Upper lobe of left lung (tissue), 6 donors: ENCODE data around the gene CUX1. TPM values are rescaled to one million over a fixed set of nuclear protein-coding genes. Genes with fewer than 3 reads are reported as not detected.
"Not testable (repeated sequence)": the region's sequence is repeated elsewhere in the genome, so short reads cannot be mapped to it uniquely, and the experiment has no call there.

Experiments
- ATAC-seq, 2 donors: fragments of 200-7000 bp; cut with Tn5 transposase; one replicate each; pipeline ENCODE4 v1.9.1; 2022; ENCODE audit warnings: mild to moderate bottlenecking in 2 of 2, moderate library complexity in 2 of 2; ENCODE audit not compliant: low FRiP score in 2 of 2
- DNase-seq, 2 donors: peaks; one replicate each; pipeline ENCODE4 v3.0.0-alpha.2; 2019 to 2020
- H3K27ac ChIP-seq, 4 donors: fragments of 200-600 bp; sonication (generic); one replicate each; pipeline ENCODE4 v1.5.1; 2016 to 2019
- H3K27me3 ChIP-seq, 4 donors: fragments of 200-600 bp; sonication (generic); one replicate each; pipeline ENCODE4 v1.5.1; 2017 to 2019
- H3K36me3 ChIP-seq, 4 donors: fragments of 200-600 bp; sonication (generic); one replicate each; pipeline ENCODE4 v1.5.1; 2016 to 2019
- H3K4me1 ChIP-seq, 4 donors: fragments of 200-600 bp; sonication (generic); one replicate each; pipeline ENCODE4 v1.5.1; 2018 to 2019
- H3K4me3 ChIP-seq, 4 donors: fragments of 200-600 bp; sonication (generic); one replicate each; pipeline ENCODE4 v1.5.1; 2017 to 2019; ENCODE audit warnings: mild to moderate bottlenecking in 2 of 4, moderate library complexity in 1 of 4
- H3K9me3 ChIP-seq, 4 donors: fragments of 200-600 bp; sonication (generic); one replicate each; pipeline ENCODE4 v1.5.1; 2018 to 2019
- CTCF ChIP-seq, 6 experiments: fragments of 450-650 bp in 4 of 6; fragments of 200-600 bp in 2 of 6; sonication (generic) in 2 of 6; IDR thresholded peaks; one replicate each; pipeline ENCODE4 v1.5.1; 2016 to 2019; ENCODE audit warnings: antibody characterized with exemption in 6 of 6
- EP300 ChIP-seq, 4 donors: sonication (generic); formaldehyde crosslinking; IDR thresholded peaks; one replicate each; pipeline ENCODE4 v1.5.1; 2017; ENCODE audit warnings: antibody characterized with exemption in 4 of 4, control low read depth in 2 of 4
- POLR2A ChIP-seq, 4 donors: fragments of 450-650 bp; IDR thresholded peaks; one replicate each; pipeline ENCODE4 v1.5.1; 2016 to 2017; ENCODE audit warnings: antibody characterized with exemption in 4 of 4, mild to moderate bottlenecking in 2 of 4
- POLR2AphosphoS5 ChIP-seq, 2 donors: sonication (generic); formaldehyde crosslinking; IDR thresholded peaks; one replicate each; pipeline ENCODE4 v1.5.1; 2017; ENCODE audit warnings: antibody characterized with exemption in 2 of 2
- WGBS, 2 donors: methylation state at CpG; one replicate each; pipeline ENCODE4 v1.1.5; 2017 to 2018; 5-methylcytosine and 5-hydroxymethylcytosine counted together
- total RNA-seq, 6 donors: library from RNA; depleted of rRNA in 4 of 6; stranded (reverse); fragments of >200 nt in 4 of 6; gene quantifications; one replicate each; pipeline versions ENCODE4 v1.1.0 to v1.2.1, GENCODE V29; 2016 to 2021
- donor health status: DM: no; HTN: no; CAD: no; lungs with moderate emphysema.
- donor health status: DM: no; HTN: yes; CAD: no; lungs with severe emphysema.

Gene CUX1
- total RNA-seq, 6 donors from 2014 or later: 106 to 188 (median 115) TPM

DNA sequence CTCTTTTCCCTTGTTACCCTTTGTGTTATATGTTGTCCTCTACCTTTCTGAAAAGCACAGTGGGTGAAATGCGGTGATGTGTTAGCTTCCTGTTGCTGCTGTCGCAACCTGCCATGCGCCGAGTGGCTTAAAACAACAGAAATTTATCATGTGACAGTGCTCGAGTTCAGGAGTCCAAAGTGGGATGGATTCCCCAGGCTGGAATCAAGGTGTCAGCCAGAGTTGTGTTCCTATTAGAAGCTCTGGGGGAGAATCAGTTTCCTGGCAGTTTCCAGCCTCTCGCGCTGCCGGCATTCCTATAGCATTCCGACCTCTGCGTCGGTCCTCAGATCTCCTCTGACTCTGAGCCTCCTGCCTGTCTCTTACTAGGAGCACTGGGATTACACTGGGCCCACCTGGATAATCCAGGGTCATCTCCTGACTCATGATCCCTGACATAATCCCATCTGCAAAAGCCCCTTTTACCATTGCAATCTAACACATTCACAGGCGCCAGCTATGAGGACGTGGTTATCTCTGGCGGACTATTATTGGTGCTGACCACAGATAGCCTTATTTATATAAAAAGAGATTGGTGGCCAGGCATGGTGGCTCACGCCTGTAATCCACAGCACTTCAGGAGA is 207.5 kb downstream of the CUX1 start:
- Histone ChIP-seq H3K27ac (no peak overlapping the region), H3K27me3 (no peaks in the 10 kb centered on the region), H3K4me3 (no peak overlapping the region), H3K4me1 (no peaks in the 10 kb centered on the region), H3K36me3 (peaks cover 0 to 20% (median 12%) of the 10 kb centered on the region in 4 donors), H3K9me3 (no peaks in the 10 kb centered on the region)
- WGBS, 2 donors: 84 to 93% methylated on average over 11 to 14 of the region's 15 CpGs
- ATAC-seq: no peak
- TF ChIP-seq POLR2A (IDR thresholded peaks at IDR 0.05): no peak
- no peak for TF ChIP-seq CTCF (IDR thresholded peaks at IDR 0.05)
- no peak for TF ChIP-seq POLR2AphosphoS5 (IDR thresholded peaks at IDR 0.05)
- no peak for TF ChIP-seq EP300 (IDR thresholded peaks at IDR 0.05)
- DNase-seq: no peak

- ATAC-seq, H3K4me1 ChIP-seq, DNase-seq, H3K4me3 ChIP-seq, H3K27ac ChIP-seq, H3K9me3 ChIP-seq, H3K27me3 ChIP-seq: not testable (repeated sequence)
- WGBS, 2 donors: 69 to 94% methylated on average over 4 of the region's 4 CpGs
- H3K36me3 ChIP-seq: peaks cover 0 to 29% (median 12%) of the 10 kb centered on the region in 4 donors
Observed at GRCh38 chr7:102025777-102026176, 208.4 kb downstream of the CUX1 start.

GRCh38 chr7:102028206-102028826 is 210.9 kb downstream of the CUX1 start:
- no peaks in the 10 kb centered on the region for H3K4me1 ChIP-seq
- DNase-seq (no peak), ATAC-seq (peak in 1 of 2 donors; percentile 24)
- H3K4me3 ChIP-seq: no peak overlapping the region
- 73 to 76% methylated on average over 17 to 18 of the region's 18 CpGs for WGBS, 2 donors
- TF ChIP-seq CTCF (IDR thresholded peaks at IDR 0.05) (no peak), POLR2A (IDR thresholded peaks at IDR 0.05) (no peak), EP300 (IDR thresholded peaks at IDR 0.05) (no peak), POLR2AphosphoS5 (IDR thresholded peaks at IDR 0.05) (no peak)
- H3K27me3 ChIP-seq: no peaks in the 10 kb centered on the region
- H3K9me3 ChIP-seq: no peaks in the 10 kb centered on the region
- H3K27ac ChIP-seq: no peak overlapping the region
- peaks cover 0 to 34% (median 12%) of the 10 kb centered on the region in 4 donors for H3K36me3 ChIP-seq

DNA sequence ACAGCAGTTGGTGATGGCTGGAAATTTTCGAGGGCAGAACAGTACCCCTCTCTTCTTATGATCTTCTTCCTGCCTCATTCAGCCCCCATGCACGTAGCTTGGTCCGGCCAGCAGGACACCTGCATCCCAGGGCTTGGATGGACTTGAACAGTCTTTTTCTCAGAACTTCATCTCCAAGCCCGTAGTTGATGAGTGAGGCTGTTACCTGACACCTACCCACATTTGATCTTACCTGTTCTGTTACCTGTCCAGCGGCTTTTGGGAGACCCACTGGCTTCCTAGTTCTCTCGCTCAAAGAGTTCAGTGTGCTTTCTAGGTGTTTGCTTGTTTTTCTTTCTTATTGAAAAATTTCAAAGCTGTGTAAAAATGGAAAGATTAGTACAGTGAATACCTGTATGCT is 212.2 kb downstream of the CUX1 start:
- H3K4me1 ChIP-seq: no peaks in the 10 kb centered on the region
- H3K36me3 ChIP-seq: peaks cover 0 to 34% (median 12%) of the 10 kb centered on the region in 4 donors
- no peak overlapping the region for H3K4me3 ChIP-seq
- no peak overlapping the region for H3K27ac ChIP-seq
- ATAC-seq (no peak), DNase-seq (no peak)
- H3K9me3 ChIP-seq: no peaks in the 10 kb centered on the region
- no peaks in the 10 kb centered on the region for H3K27me3 ChIP-seq
- TF ChIP-seq EP300 (IDR thresholded peaks at IDR 0.05) (no peak), POLR2AphosphoS5 (IDR thresholded peaks at IDR 0.05) (no peak), POLR2A (IDR thresholded peaks at IDR 0.05) (no peak), CTCF (IDR thresholded peaks at IDR 0.05) (no peak)
- 74 to 91% methylated on average over 6 of the region's 6 CpGs for WGBS, 2 donors

- 91 to 98% methylated on average over 8 of the region's 8 CpGs for WGBS, 2 donors
- H3K27ac ChIP-seq: no peak overlapping the region
- H3K27me3 ChIP-seq: no peaks in the 10 kb centered on the region
- no peaks in the 10 kb centered on the region for H3K9me3 ChIP-seq
- no peak overlapping the region for H3K4me3 ChIP-seq
- no peaks in the 10 kb centered on the region for H3K4me1 ChIP-seq
- H3K36me3 ChIP-seq: peaks cover 0 to 34% (median 12%) of the 10 kb centered on the region in 4 donors
- TF ChIP-seq POLR2A (IDR thresholded peaks at IDR 0.05) (no peak), CTCF (IDR thresholded peaks at IDR 0.05) (no peak), POLR2AphosphoS5 (IDR thresholded peaks at IDR 0.05) (no peak), EP300 (IDR thresholded peaks at IDR 0.05) (no peak)
- ATAC-seq: no peak
- no peak for DNase-seq
Observed at GRCh38 chr7:102030696-102031095, 213.3 kb downstream of the CUX1 start.
